Measurements from ENCODE around the gene CAV2.

DNA sequence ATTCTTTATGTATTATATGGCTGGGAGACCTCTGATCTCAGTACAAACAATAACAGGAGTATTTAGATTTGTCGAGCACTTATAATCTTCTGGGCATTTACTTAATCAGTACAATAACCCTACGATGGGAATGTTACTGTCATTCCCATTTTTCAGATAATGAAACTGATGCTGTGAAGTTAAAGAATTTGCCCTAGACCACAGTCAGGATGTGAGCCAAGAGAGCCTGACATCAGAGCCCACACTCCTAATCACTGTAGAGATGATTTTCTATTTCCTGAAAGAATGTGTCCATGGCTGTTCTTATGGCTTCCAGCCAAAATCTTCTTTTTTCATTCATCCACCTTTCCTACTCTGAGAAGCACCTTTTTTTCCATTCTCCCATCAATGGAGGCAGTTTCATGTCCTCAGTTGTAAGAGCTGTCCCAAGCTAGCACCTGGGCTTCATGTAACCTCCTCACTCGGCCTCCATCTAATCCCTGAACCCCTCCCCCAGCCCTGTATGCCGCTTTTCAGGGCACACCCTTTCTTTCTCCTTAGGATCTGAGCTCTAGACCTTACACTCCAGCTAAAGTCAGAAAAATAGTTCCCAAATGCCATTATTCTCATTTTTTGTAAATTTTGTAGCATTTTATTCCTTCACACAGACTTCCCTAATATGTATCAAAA, 13.1 kb downstream of the CAV2 start:
- no peak for TF ChIP-seq CTCF (conservative IDR thresholded peaks at IDR 0.05; ENCODE audit: low read length)
- no peak for TF ChIP-seq EZH2phosphoT487 (IDR thresholded peaks at IDR 0.05; ENCODE audit: borderline replicate concordance, low read depth, low read length)
